Neural progenitor cell (in vitro differentiated cells): ENCODE measurements around the gene CELF4. TPM values are rescaled to one million over a fixed set of nuclear protein-coding genes. Genes with fewer than 3 reads are reported as not detected.

Source experiments
- DNase-seq: peaks from one replicate; pipeline ENCODE4 v3.0.0-alpha.2; 2016; ENCODE audit warnings: low spot score
- H2AFZ ChIP-seq: fragments of 200-600 bp; sonication (generic); replicated peaks from 2 replicates; pipeline ENCODE4 v1.6.1; 2016; ENCODE audit warnings: antibody characterized with exemption
- H3F3A ChIP-seq: fragments of 200-600 bp; sonication (generic); 2 replicates; pipeline ENCODE4 v1.6.1; 2016; ENCODE audit warnings: antibody characterized with exemption, low read depth
- H3K27ac ChIP-seq: fragments of 200-600 bp; sonication (generic); 2 replicates; pipeline ENCODE4 v1.5.1; 2016; ENCODE audit warnings: mild to moderate bottlenecking
- H3K27me3 ChIP-seq: fragments of 200-600 bp; sonication (generic); 2 replicates; pipeline ENCODE4 v1.6.1; 2016; ENCODE audit warnings: mild to moderate bottlenecking, moderate library complexity
- H3K36me3 ChIP-seq: fragments of 200-600 bp; sonication (generic); 2 replicates; pipeline ENCODE4 v1.5.1; 2016
- H3K4me1 ChIP-seq: fragments of 200-600 bp; sonication (generic); 2 replicates; pipeline ENCODE4 v1.6.1; 2016; ENCODE audit warnings: mixed run types
- H3K4me2 ChIP-seq: fragments of 200-600 bp; sonication (generic); 2 replicates; pipeline ENCODE4 v1.6.1; 2016
- H3K4me3 ChIP-seq: fragments of 200-600 bp; sonication (generic); 2 replicates; pipeline ENCODE4 v1.5.1; 2016
- H3K79me2 ChIP-seq: fragments of 200-600 bp; sonication (generic); 2 replicates; pipeline ENCODE4 v1.6.1; 2016; ENCODE audit warnings: low read depth
- H3K9ac ChIP-seq: fragments of 200-600 bp; sonication (generic); 2 replicates; pipeline ENCODE4 v1.6.1; 2016
- H3K9me3 ChIP-seq: fragments of 200-600 bp; sonication (generic); 2 replicates; pipeline ENCODE4 v1.5.1; 2016; ENCODE audit warnings: low read depth
- H4K20me1 ChIP-seq: fragments of 200-600 bp; sonication (generic); 2 replicates; pipeline ENCODE4 v1.6.1; 2016; ENCODE audit warnings: low read depth
- H3K27ac Mint-ChIP-seq: 3 replicates; pipeline ENCODE4 v1.8.0; 2021; ENCODE audit warnings: mixed read lengths
- H3K27me3 Mint-ChIP-seq: 2 replicates; pipeline ENCODE4 v1.8.0; 2022; ENCODE audit warnings: low read depth, mild to moderate bottlenecking, inconsistent platforms, moderate library complexity, mixed read lengths; ENCODE audit not compliant: insufficient read depth
- H3K36me3 Mint-ChIP-seq: 3 replicates; pipeline ENCODE4 v1.8.0; 2021; ENCODE audit warnings: mixed read lengths
- H3K4me1 Mint-ChIP-seq: 3 replicates; pipeline ENCODE4 v1.8.0; 2021; ENCODE audit warnings: mixed read lengths
- H3K4me3 Mint-ChIP-seq: 3 replicates; pipeline ENCODE4 v1.8.0; 2021; ENCODE audit warnings: mild to moderate bottlenecking, moderate library complexity, mixed read lengths
- H3K9me3 Mint-ChIP-seq: 3 replicates; pipeline ENCODE4 v1.8.0; 2020; ENCODE audit warnings: mixed read lengths
- EZH2 ChIP-seq: fragments of 200-600 bp; sonication (generic); IDR thresholded peaks from 2 replicates; pipeline ENCODE4 v1.6.1; 2017; ENCODE audit warnings: antibody characterized with exemption, mild to moderate bottlenecking, moderate library complexity
- EZH2phosphoT487 ChIP-seq: fragments of 200-600 bp; sonication (generic); IDR thresholded peaks from 2 replicates; pipeline ENCODE4 v1.6.1; 2017; ENCODE audit warnings: antibody characterized with exemption
- total RNA-seq: library from RNA; depleted of rRNA; stranded (reverse); fragments of >200 nt; gene quantifications from 2 replicates; pipeline ENCODE4 v1.2.3, GENCODE V29; 2015; ENCODE audit warnings: low replicate concordance
- TF ChIP-seq, protein P1 (sequence below): fragments of 200-600 bp; sonication (generic); IDR thresholded peaks from 2 replicates; pipeline ENCODE4 v1.5.1; 2017; ENCODE audit warnings: antibody characterized with exemption, mild to moderate bottlenecking

CELF4 gene
- total RNA-seq, 1 donor from 2014 or later = 1.8 TPM

DNA sequence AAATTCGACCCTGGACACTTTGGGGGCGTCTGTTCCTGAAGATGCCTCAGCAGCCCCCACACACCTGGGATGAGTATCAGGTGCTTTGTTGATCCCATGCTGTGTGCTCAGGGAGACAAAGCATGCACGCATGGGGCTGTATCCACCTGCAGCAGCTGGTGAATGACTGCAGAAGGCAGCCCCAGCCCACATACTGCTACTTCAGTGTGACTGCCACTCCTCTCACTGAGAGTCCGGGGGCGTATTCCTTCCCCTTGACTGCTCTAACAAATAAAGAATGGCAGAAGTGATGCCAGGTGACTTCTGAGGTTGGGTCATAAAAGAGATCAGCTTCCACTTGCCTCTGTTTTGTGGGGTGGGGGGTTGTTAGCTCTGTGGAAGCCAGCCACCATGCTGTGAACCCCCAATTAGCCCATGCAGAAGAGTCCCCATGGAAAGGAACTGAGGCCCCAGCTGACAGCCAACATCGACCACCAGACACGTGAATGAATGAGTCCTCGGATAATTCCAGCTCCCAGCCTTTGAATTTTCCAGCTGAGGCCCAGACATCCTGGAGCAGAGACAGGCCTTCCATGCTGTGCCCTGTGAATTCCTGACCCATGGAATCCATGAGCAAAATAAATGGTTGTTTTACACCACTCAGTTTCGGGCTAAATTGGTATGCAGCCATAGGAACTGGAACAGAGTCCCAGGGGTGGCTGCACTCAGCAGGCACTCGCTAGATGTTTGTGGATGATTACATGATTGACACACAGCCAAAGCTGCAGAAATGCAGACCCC, 289.3 kb downstream of the CELF4 start:
- H3K9me3 Mint-ChIP-seq = peaks cover 7% of the 10 kb centered on the region
- Histone ChIP-seq H4K20me1 (no peaks in the 10 kb centered on the region), H3K4me3 (no peak overlapping the region), H3F3A (peaks cover 19% of the 10 kb centered on the region), H3K36me3 (no peaks in the 10 kb centered on the region), H3K79me2 (no peaks in the 10 kb centered on the region), H2AFZ (no peak overlapping the region), H3K9ac (no peak overlapping the region), H3K4me1 (peaks cover 27% of the 10 kb centered on the region), H3K9me3 (no peaks in the 10 kb centered on the region), H3K27ac (no peak overlapping the region), H3K27me3 (no peaks in the 10 kb centered on the region), H3K4me2 (peak overlapping the region; percentile 63)
- no peak overlapping the region for H3K27ac Mint-ChIP-seq
- H3K36me3 Mint-ChIP-seq = peaks cover 3% of the 10 kb centered on the region
- no peak for DNase-seq
- peaks cover 6% of the 10 kb centered on the region for H3K4me1 Mint-ChIP-seq
- peaks cover 9% of the 10 kb centered on the region for H3K27me3 Mint-ChIP-seq
- no peak for TF ChIP-seq EZH2phosphoT487
- no peak for TF ChIP-seq EZH2
- TF ChIP-seq, protein P1, sequence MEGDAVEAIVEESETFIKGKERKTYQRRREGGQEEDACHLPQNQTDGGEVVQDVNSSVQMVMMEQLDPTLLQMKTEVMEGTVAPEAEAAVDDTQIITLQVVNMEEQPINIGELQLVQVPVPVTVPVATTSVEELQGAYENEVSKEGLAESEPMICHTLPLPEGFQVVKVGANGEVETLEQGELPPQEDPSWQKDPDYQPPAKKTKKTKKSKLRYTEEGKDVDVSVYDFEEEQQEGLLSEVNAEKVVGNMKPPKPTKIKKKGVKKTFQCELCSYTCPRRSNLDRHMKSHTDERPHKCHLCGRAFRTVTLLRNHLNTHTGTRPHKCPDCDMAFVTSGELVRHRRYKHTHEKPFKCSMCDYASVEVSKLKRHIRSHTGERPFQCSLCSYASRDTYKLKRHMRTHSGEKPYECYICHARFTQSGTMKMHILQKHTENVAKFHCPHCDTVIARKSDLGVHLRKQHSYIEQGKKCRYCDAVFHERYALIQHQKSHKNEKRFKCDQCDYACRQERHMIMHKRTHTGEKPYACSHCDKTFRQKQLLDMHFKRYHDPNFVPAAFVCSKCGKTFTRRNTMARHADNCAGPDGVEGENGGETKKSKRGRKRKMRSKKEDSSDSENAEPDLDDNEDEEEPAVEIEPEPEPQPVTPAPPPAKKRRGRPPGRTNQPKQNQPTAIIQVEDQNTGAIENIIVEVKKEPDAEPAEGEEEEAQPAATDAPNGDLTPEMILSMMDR = no peak
- H3K4me3 Mint-ChIP-seq = no peak overlapping the region

DNA sequence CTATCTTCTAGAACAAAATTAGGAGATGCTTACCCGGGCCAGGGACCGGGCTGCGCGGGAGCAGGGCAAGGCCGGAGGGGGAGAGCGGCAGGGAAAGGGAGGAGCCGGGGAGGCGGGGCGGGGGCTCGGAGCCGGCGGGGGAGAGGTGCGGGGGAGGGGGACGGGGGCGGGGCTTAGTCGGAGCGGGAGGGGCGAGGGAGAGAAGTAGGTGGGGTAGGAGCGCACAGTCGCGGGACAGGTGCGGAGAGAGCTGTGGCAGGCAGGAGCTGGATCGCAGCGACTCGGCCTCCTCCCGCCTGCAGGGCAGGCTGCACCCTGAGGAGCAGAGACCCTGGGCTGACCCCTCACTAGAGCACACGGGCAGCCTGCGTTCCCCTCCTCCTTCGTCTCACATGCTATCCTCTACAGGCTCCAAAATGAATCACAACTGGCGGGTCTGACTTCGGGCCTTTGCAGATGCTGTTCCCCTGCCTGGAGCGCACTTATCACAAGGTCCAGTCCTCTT, 290.3 kb downstream of the CELF4 start:
- peaks cover 27% of the 10 kb centered on the region for H3K4me1 ChIP-seq
- peaks cover 3% of the 10 kb centered on the region for H3K36me3 Mint-ChIP-seq
- H3K9me3 Mint-ChIP-seq = peaks cover 7% of the 10 kb centered on the region
- H3K27ac Mint-ChIP-seq = no peak overlapping the region
- no peaks in the 10 kb centered on the region for H3K27me3 ChIP-seq
- H3K4me2 ChIP-seq = no peak overlapping the region
- no peaks in the 10 kb centered on the region for H3K79me2 ChIP-seq
- no peaks in the 10 kb centered on the region for H3K36me3 ChIP-seq
- DNase-seq = no peak
- H4K20me1 ChIP-seq = peaks cover 4% of the 10 kb centered on the region
- H3K4me3 ChIP-seq = no peak overlapping the region
- no peaks in the 10 kb centered on the region for H3K9me3 ChIP-seq
- TF ChIP-seq EZH2 = no peak
- TF ChIP-seq, protein P1 = no peak
- TF ChIP-seq EZH2phosphoT487 = no peak
- H3K4me3 Mint-ChIP-seq = no peak overlapping the region
- H3K27me3 Mint-ChIP-seq = peaks cover 9% of the 10 kb centered on the region
- peaks cover 6% of the 10 kb centered on the region for H3K4me1 Mint-ChIP-seq
- no peak overlapping the region for H3K27ac ChIP-seq
- H2AFZ ChIP-seq = no peak overlapping the region
- no peak overlapping the region for H3K9ac ChIP-seq
- H3F3A ChIP-seq = peaks cover 19% of the 10 kb centered on the region

DNA sequence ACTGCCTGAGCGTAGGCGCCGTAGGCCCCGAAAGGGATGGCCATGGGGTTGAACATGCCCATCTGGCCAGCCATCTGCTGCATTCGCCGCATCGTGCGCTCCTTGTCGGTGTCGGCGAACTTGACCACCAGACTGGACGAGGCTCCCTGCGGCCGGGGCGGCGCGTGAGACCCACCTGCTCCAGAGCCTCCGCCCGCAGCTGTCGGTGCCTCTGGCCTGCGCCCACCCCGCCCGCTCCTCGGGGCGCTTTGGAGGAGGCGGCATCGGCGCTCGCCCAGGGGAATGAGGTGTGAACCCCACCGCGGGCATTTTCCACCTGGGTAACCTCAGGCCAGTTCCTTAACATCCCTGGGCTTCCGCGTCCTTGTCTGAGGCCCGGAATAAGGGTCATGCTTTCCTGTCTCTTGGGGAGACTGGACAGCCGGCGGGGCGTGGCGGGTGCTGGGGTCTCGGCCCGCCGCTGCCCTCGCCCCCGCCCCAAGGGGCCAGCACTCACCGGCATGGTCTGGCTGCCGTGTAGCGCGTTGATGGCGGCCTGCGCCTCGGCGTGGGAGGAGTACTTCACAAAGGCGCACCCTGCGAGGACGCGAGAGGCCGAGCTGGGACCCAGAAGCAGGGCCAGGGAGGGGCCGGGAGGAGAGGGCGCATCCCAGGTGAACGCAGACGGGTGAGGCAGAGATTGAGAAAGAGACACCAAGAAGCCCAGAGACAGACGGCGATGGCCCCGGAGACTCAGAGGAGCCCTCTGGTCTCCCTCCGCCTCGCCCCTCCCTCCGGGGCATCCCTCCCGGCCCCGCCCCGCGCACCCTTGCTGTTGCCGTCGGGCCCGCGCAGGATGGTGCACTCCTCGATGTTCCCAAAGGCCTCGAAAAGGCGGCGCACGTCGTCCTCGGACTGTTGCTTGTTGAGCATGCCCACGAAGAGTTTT, 291.0 kb downstream of the CELF4 start:
- Histone ChIP-seq H3K27me3 (no peaks in the 10 kb centered on the region), H3F3A (peaks cover 19% of the 10 kb centered on the region), H3K4me1 (peaks cover 27% of the 10 kb centered on the region), H3K9ac (no peak overlapping the region), H4K20me1 (peaks cover 9% of the 10 kb centered on the region), H3K36me3 (no peaks in the 10 kb centered on the region), H2AFZ (no peak overlapping the region), H3K4me2 (no peak overlapping the region), H3K27ac (no peak overlapping the region), H3K4me3 (no peak overlapping the region), H3K79me2 (no peaks in the 10 kb centered on the region), H3K9me3 (no peaks in the 10 kb centered on the region)
- H3K27me3 Mint-ChIP-seq = peaks cover 10% of the 10 kb centered on the region
- no peak for TF ChIP-seq EZH2
- TF ChIP-seq, protein P1 = no peak
- TF ChIP-seq EZH2phosphoT487 = no peak
- H3K9me3 Mint-ChIP-seq = peaks cover 7% of the 10 kb centered on the region
- no peak overlapping the region for H3K27ac Mint-ChIP-seq
- H3K4me3 Mint-ChIP-seq = no peak overlapping the region
- H3K4me1 Mint-ChIP-seq = peaks cover 6% of the 10 kb centered on the region
- H3K36me3 Mint-ChIP-seq = peaks cover 3% of the 10 kb centered on the region
- DNase-seq = no peak
